Measurements from ENCODE around the gene PEPD.

The PEPD gene

DNA sequence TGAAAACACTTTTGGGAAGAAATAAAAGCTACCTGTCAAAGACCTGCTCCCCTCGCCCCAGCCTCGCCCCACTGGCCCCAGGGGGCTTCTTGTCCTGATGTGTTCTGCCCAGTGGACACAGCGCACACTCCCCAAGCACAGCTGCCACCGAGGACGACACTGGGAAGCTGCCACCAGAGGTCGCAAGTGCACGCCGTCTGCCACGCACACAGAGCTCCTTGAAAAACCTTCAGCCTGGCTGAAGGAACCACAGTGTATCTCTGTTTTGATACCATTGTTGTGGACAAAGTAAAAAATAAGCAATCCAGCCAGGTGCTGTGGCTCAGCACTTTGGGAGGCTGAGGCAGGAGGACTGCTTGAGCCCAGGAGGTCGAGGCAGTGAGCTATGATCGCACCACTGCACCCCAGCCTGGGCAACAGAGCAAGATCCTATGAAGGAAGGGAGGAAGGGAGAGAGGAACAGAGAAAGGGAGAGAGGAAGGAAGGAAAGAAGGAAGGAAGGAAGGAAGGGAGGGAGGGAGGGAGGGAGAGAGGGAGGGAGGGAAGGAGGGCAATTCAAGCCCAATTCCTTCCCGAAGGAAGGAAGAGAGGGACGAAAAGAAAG, 90.8 kb downstream of the PEPD start:
- TF ChIP-seq, protein P1, sequence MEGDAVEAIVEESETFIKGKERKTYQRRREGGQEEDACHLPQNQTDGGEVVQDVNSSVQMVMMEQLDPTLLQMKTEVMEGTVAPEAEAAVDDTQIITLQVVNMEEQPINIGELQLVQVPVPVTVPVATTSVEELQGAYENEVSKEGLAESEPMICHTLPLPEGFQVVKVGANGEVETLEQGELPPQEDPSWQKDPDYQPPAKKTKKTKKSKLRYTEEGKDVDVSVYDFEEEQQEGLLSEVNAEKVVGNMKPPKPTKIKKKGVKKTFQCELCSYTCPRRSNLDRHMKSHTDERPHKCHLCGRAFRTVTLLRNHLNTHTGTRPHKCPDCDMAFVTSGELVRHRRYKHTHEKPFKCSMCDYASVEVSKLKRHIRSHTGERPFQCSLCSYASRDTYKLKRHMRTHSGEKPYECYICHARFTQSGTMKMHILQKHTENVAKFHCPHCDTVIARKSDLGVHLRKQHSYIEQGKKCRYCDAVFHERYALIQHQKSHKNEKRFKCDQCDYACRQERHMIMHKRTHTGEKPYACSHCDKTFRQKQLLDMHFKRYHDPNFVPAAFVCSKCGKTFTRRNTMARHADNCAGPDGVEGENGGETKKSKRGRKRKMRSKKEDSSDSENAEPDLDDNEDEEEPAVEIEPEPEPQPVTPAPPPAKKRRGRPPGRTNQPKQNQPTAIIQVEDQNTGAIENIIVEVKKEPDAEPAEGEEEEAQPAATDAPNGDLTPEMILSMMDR (IDR thresholded peaks at IDR 0.05; ENCODE audit: low read length): peak; percentile 85
- no peak for TF ChIP-seq EZH2 (IDR thresholded peaks at IDR 0.05; ENCODE audit: borderline replicate concordance, low read length)
- Histone ChIP-seq H2AFZ (ENCODE audit: low read length) (no peak overlapping the region), H3K4me2 (ENCODE audit: low read length) (no peak overlapping the region)

DNA sequence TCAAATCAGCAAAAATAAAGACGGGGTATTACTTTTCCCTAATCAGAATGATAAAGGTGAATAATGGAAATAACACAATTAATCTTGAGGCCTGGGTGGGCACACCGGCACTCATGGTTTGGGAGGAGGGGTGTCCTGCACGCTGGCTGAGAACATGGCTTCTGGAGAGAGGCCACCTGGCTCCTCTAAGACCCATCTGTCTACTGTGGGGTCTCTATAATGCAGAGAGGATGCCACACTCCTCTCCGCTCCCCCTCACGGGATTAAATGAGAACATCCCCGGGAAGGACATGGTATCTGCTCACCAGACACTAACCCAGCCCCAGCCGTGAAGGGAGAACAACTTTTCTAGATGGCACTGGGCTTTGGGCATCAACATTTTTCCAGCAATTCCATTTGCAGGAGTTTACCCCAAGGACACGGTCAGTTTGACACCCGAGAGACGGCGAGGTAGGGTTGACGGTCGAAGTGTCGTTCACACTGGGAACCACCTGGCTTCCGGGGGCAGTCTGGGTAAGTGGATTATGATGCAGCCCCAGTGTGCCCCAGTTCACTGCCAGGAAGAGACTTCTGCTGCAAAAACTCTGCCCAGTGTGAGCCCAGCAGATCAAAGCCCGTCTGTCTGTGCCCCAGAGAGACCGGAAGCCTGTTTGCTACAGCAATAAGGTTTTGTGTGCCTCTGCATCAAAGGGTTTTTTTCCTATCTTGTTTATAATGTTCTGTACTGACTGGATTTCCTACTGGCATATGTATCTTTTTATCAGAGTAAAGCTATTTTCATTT, 91.5 kb downstream of the PEPD start:
- H3K4me3 ChIP-seq (ENCODE audit: low read depth, low read length, poor library complexity, severe bottlenecking): no peak overlapping the region
- H3K4me2 ChIP-seq (ENCODE audit: low read length): no peak overlapping the region
- H3K4me1 ChIP-seq (ENCODE audit: insufficient read depth, low read length, severe bottlenecking): no peaks in the 10 kb centered on the region
- H3K9me3 ChIP-seq (ENCODE audit: low read length): no peaks in the 10 kb centered on the region
- TF ChIP-seq EZH2 (IDR thresholded peaks at IDR 0.05; ENCODE audit: borderline replicate concordance, low read length): no peak
- TF ChIP-seq, protein P1 (IDR thresholded peaks at IDR 0.05; ENCODE audit: low read length): no peak
- no peak overlapping the region for H3K9ac ChIP-seq (ENCODE audit: low read length)
- no peaks in the 10 kb centered on the region for H3K9me2 ChIP-seq (ENCODE audit: low read depth, low read length)
- H3K27me3 ChIP-seq (ENCODE audit: insufficient read depth, low read length): no peaks in the 10 kb centered on the region
- no peak overlapping the region for H2AFZ ChIP-seq (ENCODE audit: low read length)
- no peak overlapping the region for H3K27ac ChIP-seq (ENCODE audit: low read depth, low read length, poor library complexity, severe bottlenecking)
- no peaks in the 10 kb centered on the region for H3F3A ChIP-seq (ENCODE audit: insufficient read depth, low read length)
- no peaks in the 10 kb centered on the region for H4K20me1 ChIP-seq (ENCODE audit: insufficient read depth, low read length)
- H3K36me3 ChIP-seq (ENCODE audit: insufficient read depth, low read length): no peaks in the 10 kb centered on the region
- no peaks in the 10 kb centered on the region for H3K79me2 ChIP-seq (ENCODE audit: insufficient read depth, low read length)

More for the DNA sequence above, 90.8 kb downstream of the PEPD start:
- no peaks in the 10 kb centered on the region for H3K27me3 ChIP-seq (ENCODE audit: insufficient read depth, low read length)
- H3K9me3 ChIP-seq (ENCODE audit: low read length): no peaks in the 10 kb centered on the region
- no peaks in the 10 kb centered on the region for H3K36me3 ChIP-seq (ENCODE audit: insufficient read depth, low read length)
- H3F3A ChIP-seq (ENCODE audit: insufficient read depth, low read length): no peaks in the 10 kb centered on the region
- no peaks in the 10 kb centered on the region for H3K9me2 ChIP-seq (ENCODE audit: low read depth, low read length)
- H3K9ac ChIP-seq (ENCODE audit: low read length): no peak overlapping the region
- H3K4me1 ChIP-seq (ENCODE audit: insufficient read depth, low read length, severe bottlenecking): no peaks in the 10 kb centered on the region
- H3K79me2 ChIP-seq (ENCODE audit: insufficient read depth, low read length): no peaks in the 10 kb centered on the region
- H3K27ac ChIP-seq (ENCODE audit: low read depth, low read length, poor library complexity, severe bottlenecking): no peak overlapping the region
- no peaks in the 10 kb centered on the region for H4K20me1 ChIP-seq (ENCODE audit: insufficient read depth, low read length)
- H3K4me3 ChIP-seq (ENCODE audit: low read depth, low read length, poor library complexity, severe bottlenecking): no peak overlapping the region

DNA sequence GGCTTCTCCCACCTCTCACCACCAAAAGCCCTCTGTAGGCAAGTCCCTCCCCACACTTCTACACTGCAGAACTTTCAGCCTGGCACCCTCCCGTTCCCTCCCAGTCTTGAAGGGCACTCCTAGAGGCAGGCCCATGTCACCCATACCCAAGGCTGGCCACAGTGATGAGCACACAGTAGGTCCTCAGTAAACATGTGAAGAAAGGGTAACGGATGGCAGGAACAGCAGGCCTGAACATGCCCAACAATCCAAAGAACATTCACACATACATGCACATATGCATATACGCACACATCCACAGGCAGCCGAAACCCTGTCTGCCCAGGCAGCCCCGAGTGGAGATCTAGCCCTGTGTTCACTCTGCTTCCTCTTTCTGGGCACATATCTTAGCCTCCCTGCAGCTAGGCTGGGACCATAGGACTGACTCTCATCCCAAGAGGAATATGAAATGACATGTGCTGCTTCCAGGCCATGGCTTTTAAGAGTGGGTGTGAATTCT, 92.9 kb downstream of the PEPD start:
- H2AFZ ChIP-seq (ENCODE audit: low read length): no peak overlapping the region
- H3K27me3 ChIP-seq (ENCODE audit: insufficient read depth, low read length): no peaks in the 10 kb centered on the region
- H3K36me3 ChIP-seq (ENCODE audit: insufficient read depth, low read length): no peaks in the 10 kb centered on the region
- H3K9ac ChIP-seq (ENCODE audit: low read length): no peak overlapping the region
- no peaks in the 10 kb centered on the region for H3F3A ChIP-seq (ENCODE audit: insufficient read depth, low read length)
- H3K4me3 ChIP-seq (ENCODE audit: low read depth, low read length, poor library complexity, severe bottlenecking): no peak overlapping the region
- H3K27ac ChIP-seq (ENCODE audit: low read depth, low read length, poor library complexity, severe bottlenecking): no peak overlapping the region
- H3K4me2 ChIP-seq (ENCODE audit: low read length): no peak overlapping the region
- no peaks in the 10 kb centered on the region for H3K9me3 ChIP-seq (ENCODE audit: low read length)
- no peak for TF ChIP-seq EZH2 (IDR thresholded peaks at IDR 0.05; ENCODE audit: borderline replicate concordance, low read length)
- TF ChIP-seq, protein P1 (IDR thresholded peaks at IDR 0.05; ENCODE audit: low read length): no peak
- H3K4me1 ChIP-seq (ENCODE audit: insufficient read depth, low read length, severe bottlenecking): no peaks in the 10 kb centered on the region
- H3K79me2 ChIP-seq (ENCODE audit: insufficient read depth, low read length): no peaks in the 10 kb centered on the region
- no peaks in the 10 kb centered on the region for H4K20me1 ChIP-seq (ENCODE audit: insufficient read depth, low read length)
- H3K9me2 ChIP-seq (ENCODE audit: low read depth, low read length): no peaks in the 10 kb centered on the region

Measured in OCI-LY1 (cell line).